ENCODE data around the gene ASMTL. TPM values are rescaled to one million over a fixed set of nuclear protein-coding genes. Genes with fewer than 3 reads are reported as not detected.

Gene ASMTL
- total RNA-seq, 4 donors from 2014 or later = 3.4 to 20.3 (median 18.4) TPM

DNA sequence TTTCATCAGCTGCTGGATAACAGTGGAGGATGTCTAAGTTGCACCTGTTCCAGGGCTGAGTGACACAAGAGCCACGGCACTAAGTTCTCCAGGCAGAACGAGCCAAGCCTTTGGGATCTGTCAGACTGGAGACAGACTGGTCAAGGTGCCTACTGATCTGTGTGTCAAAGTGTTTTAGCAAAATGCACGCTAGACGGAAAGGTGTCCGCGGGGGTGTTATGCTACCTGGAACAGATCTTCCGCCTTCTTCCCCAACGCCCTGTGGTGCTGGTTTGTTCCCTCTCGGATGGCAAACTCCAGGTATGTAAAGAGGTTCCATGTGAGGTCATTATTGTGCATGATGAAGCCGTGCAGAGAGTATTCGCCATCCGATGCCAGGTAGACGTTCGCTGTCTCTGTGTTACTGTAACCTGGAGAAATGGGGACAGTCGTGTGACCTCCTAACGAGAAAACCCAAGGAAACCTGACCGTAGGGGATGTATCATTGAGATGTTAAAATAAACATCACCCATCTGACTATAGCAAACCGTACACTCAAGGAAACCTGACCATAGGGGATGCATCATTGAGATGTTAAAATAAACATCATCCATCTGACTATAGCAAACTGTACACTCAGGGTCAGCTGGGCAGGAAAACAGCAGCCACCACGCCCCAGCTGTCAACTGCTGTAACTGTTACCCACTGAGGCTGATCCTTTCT, 31.1 kb downstream of the ASMTL start:
- WGBS, 2 donors (ENCODE audit: low coverage in 1 of 2) = 97% methylated on average over 19 of the region's 19 CpGs; no CpG with 5 or more reads in 1 of the 2 donors
- DNase-seq = no peak
- Histone ChIP-seq H3K27me3 (no peaks in the 10 kb centered on the region), H3K36me3 (peaks cover 0 to 14% (median 7%) of the 10 kb centered on the region in 4 donors), H3K4me1 (no peaks in the 10 kb centered on the region), H3K27ac (no peak overlapping the region), H3K9me3 (peaks cover 5 to 6% of the 10 kb centered on the region in 2 donors), H3K4me3 (no peak overlapping the region)
- no peak for TF ChIP-seq POLR2A (IDR thresholded peaks at IDR 0.05)
- TF ChIP-seq, protein P1, sequence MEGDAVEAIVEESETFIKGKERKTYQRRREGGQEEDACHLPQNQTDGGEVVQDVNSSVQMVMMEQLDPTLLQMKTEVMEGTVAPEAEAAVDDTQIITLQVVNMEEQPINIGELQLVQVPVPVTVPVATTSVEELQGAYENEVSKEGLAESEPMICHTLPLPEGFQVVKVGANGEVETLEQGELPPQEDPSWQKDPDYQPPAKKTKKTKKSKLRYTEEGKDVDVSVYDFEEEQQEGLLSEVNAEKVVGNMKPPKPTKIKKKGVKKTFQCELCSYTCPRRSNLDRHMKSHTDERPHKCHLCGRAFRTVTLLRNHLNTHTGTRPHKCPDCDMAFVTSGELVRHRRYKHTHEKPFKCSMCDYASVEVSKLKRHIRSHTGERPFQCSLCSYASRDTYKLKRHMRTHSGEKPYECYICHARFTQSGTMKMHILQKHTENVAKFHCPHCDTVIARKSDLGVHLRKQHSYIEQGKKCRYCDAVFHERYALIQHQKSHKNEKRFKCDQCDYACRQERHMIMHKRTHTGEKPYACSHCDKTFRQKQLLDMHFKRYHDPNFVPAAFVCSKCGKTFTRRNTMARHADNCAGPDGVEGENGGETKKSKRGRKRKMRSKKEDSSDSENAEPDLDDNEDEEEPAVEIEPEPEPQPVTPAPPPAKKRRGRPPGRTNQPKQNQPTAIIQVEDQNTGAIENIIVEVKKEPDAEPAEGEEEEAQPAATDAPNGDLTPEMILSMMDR (IDR thresholded peaks at IDR 0.05) = no peak
- TF ChIP-seq EP300 (IDR thresholded peaks at IDR 0.05; ENCODE audit: low read depth) = no peak
- TF ChIP-seq POLR2AphosphoS5 (IDR thresholded peaks at IDR 0.05) = no peak
- in situ Hi-C loops (cut with MboI; ENCODE audit: low pct_ligation_motif_present in 1 of 4, low pct_unique_long_range_greater_than_20kb in 1 of 4, low sequenced_read_pairs in 3 of 4) (no loop called here), intact Hi-C loops (cut with DNase I; ENCODE audit: low total_unique reads) (no loop called here)

DNA sequence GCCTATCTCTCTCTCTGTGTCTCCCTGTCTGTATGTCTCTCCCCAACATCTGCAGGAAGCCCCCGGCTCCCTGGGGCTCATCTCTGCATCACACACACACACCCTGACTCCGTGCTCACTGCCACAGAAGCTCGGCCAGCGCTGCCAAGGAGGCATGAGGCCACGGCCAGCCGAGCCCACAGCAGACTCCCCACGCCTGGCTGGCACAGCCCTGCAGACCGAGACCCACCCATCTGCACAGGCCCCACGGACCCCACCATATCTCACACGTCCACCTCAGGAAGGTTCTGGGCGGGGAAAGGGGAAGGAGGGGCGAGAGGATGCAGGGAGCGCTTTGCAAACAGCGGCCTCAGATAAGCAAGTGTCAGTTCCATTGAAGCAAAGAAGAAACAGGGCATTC, 32.3 kb downstream of the ASMTL start:
- no peak for TF ChIP-seq EP300 (IDR thresholded peaks at IDR 0.05; ENCODE audit: low read depth)
- 84% methylated on average over 14 of the region's 14 CpGs; no CpG with 5 or more reads in 1 of the 2 donors for WGBS, 2 donors (ENCODE audit: low coverage in 1 of 2)
- no peak overlapping the region for H3K4me3 ChIP-seq
- peaks cover 5 to 6% of the 10 kb centered on the region in 2 donors for H3K9me3 ChIP-seq
- H3K36me3 ChIP-seq = peaks cover 0 to 10% (median 5%) of the 10 kb centered on the region in 4 donors
- no peaks in the 10 kb centered on the region for H3K27me3 ChIP-seq
- no peaks in the 10 kb centered on the region for H3K4me1 ChIP-seq
- DNase-seq = no peak
- in situ Hi-C loops (cut with MboI; ENCODE audit: low pct_ligation_motif_present in 1 of 4, low pct_unique_long_range_greater_than_20kb in 1 of 4, low sequenced_read_pairs in 3 of 4) = no loop called here
- H3K27ac ChIP-seq = no peak overlapping the region
- intact Hi-C loops (cut with DNase I; ENCODE audit: low total_unique reads) = no loop called here

DNA sequence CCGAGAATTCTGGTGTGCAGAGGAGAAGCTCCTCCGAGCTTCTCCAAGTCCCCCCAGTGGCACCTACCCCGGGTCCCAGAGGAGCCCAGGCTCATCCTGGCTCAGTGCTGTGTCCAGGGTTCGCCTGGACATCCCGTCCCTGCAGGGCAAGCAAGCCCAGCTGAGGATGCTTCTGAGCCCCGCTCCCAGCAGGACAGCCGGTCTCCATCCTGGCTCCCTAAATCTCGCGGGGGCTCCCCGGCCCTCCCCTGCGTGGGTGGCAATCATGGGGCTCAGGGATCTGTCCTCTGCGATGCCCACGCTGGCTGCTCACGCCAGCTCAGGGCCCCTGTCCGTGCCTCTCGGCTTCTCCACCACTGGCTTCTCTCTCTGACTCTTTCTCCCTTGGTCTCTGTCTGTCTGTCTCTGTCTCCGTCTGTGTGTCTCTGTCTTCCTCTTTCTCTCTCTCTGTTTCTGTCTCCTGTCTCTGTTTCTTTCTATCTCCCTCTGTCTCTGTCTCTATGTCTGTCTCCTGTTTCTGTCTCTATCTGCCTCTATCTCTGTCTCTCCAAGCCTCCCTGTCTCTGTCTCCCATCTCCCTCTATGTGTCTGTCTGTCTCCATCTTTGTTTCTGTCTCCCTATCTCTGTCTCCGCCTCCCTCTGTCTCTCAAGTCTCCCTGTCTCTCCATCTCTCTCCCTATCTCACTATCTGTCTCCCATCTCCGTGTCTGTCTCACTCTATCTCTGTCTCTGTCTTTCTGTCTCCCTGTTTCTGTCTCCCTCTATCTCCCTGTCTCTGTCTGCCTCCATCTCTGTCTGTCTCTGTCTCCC, 33.0 kb downstream of the ASMTL start:
- TF ChIP-seq POLR2A (IDR thresholded peaks at IDR 0.05) = no peak
- TF ChIP-seq, protein P1 (IDR thresholded peaks at IDR 0.05) = no peak
- TF ChIP-seq EP300 (IDR thresholded peaks at IDR 0.05; ENCODE audit: low read depth) = no peak
- no peak for TF ChIP-seq POLR2AphosphoS5 (IDR thresholded peaks at IDR 0.05)
- DNase-seq = no peak
- intact Hi-C loops (cut with DNase I; ENCODE audit: low total_unique reads) = no loop called here
- in situ Hi-C loops (cut with MboI; ENCODE audit: low pct_ligation_motif_present in 1 of 4, low pct_unique_long_range_greater_than_20kb in 1 of 4, low sequenced_read_pairs in 3 of 4) = no loop called here
- Histone ChIP-seq H3K27me3 (no peaks in the 10 kb centered on the region), H3K27ac (no peak overlapping the region), H3K4me3 (no peak overlapping the region), H3K9me3 (peaks cover 5 to 6% of the 10 kb centered on the region in 2 donors), H3K4me1 (no peaks in the 10 kb centered on the region), H3K36me3 (peaks cover 0 to 7% (median 3%) of the 10 kb centered on the region in 4 donors)
- 92 to 94% methylated on average over 8 to 19 of the region's 19 CpGs for WGBS, 2 donors (ENCODE audit: low coverage in 1 of 2)

DNA sequence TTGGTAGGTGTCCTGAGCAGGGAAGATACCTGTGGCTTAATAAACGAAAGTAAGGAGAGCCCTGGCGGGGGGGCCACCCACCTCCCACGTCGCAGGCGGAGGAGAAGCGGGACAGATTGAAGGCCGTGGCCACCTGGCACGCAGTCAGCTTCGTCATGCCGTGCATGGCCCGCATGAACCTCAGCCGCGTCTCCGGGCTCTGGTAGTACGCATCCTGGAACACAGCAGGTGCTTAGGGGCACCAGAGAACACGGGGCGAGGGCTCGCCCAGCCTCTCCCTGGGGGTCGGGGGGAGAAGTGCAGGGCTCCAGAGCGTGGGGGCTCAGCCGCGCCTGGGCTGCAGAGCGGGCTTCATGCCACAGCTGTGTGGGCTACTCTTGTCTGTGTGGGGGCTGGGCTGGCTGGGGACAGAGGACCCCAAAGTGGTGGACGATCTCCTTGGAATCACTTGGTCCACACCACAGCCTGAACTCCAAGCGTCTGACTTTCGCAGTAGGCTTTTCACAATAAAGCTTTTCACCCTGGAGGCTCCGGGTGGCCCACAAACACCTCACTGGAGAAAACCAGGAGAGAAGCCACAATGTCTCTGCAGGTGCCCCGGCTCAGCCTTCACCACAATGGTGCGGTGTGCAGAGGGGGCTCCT, 33.7 kb downstream of the ASMTL start:
- no peaks in the 10 kb centered on the region for H3K27me3 ChIP-seq

More for the DNA sequence above, 33.7 kb downstream of the ASMTL start:
- Histone ChIP-seq H3K4me1 (no peaks in the 10 kb centered on the region), H3K9me3 (peaks cover 5 to 6% of the 10 kb centered on the region in 2 donors), H3K36me3 (peaks cover 0 to 7% (median 3%) of the 10 kb centered on the region in 4 donors), H3K27ac (no peak overlapping the region), H3K4me3 (no peak overlapping the region)
- intact Hi-C loops (cut with DNase I; ENCODE audit: low total_unique reads) (no loop called here), in situ Hi-C loops (cut with MboI; ENCODE audit: low pct_ligation_motif_present in 1 of 4, low pct_unique_long_range_greater_than_20kb in 1 of 4, low sequenced_read_pairs in 3 of 4) (no loop called here)
- no peak for DNase-seq
- TF ChIP-seq, protein P1 (IDR thresholded peaks at IDR 0.05) = no peak
- no peak for TF ChIP-seq POLR2AphosphoS5 (IDR thresholded peaks at IDR 0.05)
- no peak for TF ChIP-seq POLR2A (IDR thresholded peaks at IDR 0.05)
- TF ChIP-seq EP300 (IDR thresholded peaks at IDR 0.05; ENCODE audit: low read depth) = no peak
- WGBS, 2 donors (ENCODE audit: low coverage in 1 of 2) = 92% methylated on average over 29 of the region's 29 CpGs; no CpG with 5 or more reads in 1 of the 2 donors
